Fibroblast of the aortic adventitia (primary cell): Measurements from ENCODE around the gene CD48. TPM values are rescaled to one million over a fixed set of nuclear protein-coding genes. Genes with fewer than 3 reads are reported as not detected.

Source experiments
- DNase-seq: peaks from one replicate; pipeline ENCODE4 v3.0.0-alpha.2; 2010; ENCODE audit warnings: low read depth
- H3K4me3 ChIP-seq: 2 replicates; pipeline ENCODE4 v1.5.1; 2011; ENCODE audit warnings: low read depth, mild to moderate bottlenecking, control low read depth, low read length, moderate library complexity
- CTCF ChIP-seq: IDR thresholded peaks from 2 replicates; pipeline ENCODE4 v1.5.1; 2011; ENCODE audit warnings: mild to moderate bottlenecking, low read length, control low read depth, inconsistent platforms; ENCODE audit not compliant: insufficient read depth
- total RNA-seq: library from RNA; depleted of rRNA; stranded (reverse); fragments of >200 nt; gene quantifications from 2 replicates; pipeline ENCODE4 v1.2.3, GENCODE V29; 2012; ENCODE audit warnings: low replicate concordance

CD48 gene
- total RNA-seq, 1 donor, result not detected

GRCh38 chr1:160679893-160680292, 31.7 kb downstream of the CD48 start:
- no peak for DNase-seq
- H3K4me3 ChIP-seq, result no peak overlapping the region
- no peak for TF ChIP-seq CTCF

- TF ChIP-seq CTCF, result no peak
- H3K4me3 ChIP-seq, result no peak overlapping the region
- no peak for DNase-seq
These were observed 34.6 kb downstream of the CD48 start for GRCh38 chr1:160676869-160677597.

GRCh38 chr1:160675641-160676410, 35.8 kb downstream of the CD48 start:
- peak; percentile 86 for TF ChIP-seq CTCF
- no peak overlapping the region for H3K4me3 ChIP-seq
- peak; percentile 66 for DNase-seq

- no peak overlapping the region for H3K4me3 ChIP-seq
- TF ChIP-seq CTCF, result no peak
- no peak for DNase-seq
These were observed 37.2 kb downstream of the CD48 start for GRCh38 chr1:160674415-160674814.

GRCh38 chr1:160672789-160673695, 38.6 kb downstream of the CD48 start:
- TF ChIP-seq CTCF, result no peak
- H3K4me3 ChIP-seq, result no peak overlapping the region
- DNase-seq, result no peak
